ENCODE data around the gene ACVRL1. TPM values are rescaled to one million over a fixed set of nuclear protein-coding genes. Genes with fewer than 3 reads are reported as not detected.

The ACVRL1 gene
- polyA plus RNA-seq, 4 donors, result 0.89 to 44.2 (median 10.4) TPM

GRCh38 chr12:51865757-51866270, 41.5 kb upstream of the ACVRL1 start:
- DNase-seq, result no peak
- no peak for FAIRE-seq
- no peak overlapping the region for H3K4me3 ChIP-seq (ENCODE audit: low read depth in 1 of 3, low read length in 3 of 3)
- no peaks in the 10 kb centered on the region for H3K9me3 ChIP-seq (ENCODE audit: control insufficient read depth in 2 of 2, insufficient read depth in 1 of 2, low read depth in 1 of 2, low read length in 1 of 2)
- no peak overlapping the region for H3K27ac ChIP-seq (ENCODE audit: low read depth in 1 of 3, low read length in 2 of 3)
- H3K4me1 ChIP-seq (ENCODE audit: control insufficient read depth in 3 of 3, insufficient read depth in 2 of 3, low read depth in 1 of 3, low read length in 2 of 3), result peaks cover 2 to 44% (median 3%) of the 10 kb centered on the region in 3 donors
- no peaks in the 10 kb centered on the region for H3K36me3 ChIP-seq (ENCODE audit: control insufficient read depth in 3 of 3, insufficient read depth in 2 of 3, low read depth in 1 of 3, low read length in 3 of 3)
- 87 to 92% (median 91%) methylated on average over 7 of the region's 7 CpGs for WGBS, 3 donors
- H3K27me3 ChIP-seq (ENCODE audit: control insufficient read depth in 3 of 3, insufficient read depth in 3 of 3, low read length in 3 of 3), result peaks cover 0 to 33% (median 15%) of the 10 kb centered on the region in 3 donors

GRCh38 chr12:51866324-51866723, 41.0 kb upstream of the ACVRL1 start:
- Histone ChIP-seq H3K27ac (ENCODE audit: low read depth in 1 of 3, low read length in 2 of 3) (no peak overlapping the region), H3K9me3 (ENCODE audit: control insufficient read depth in 2 of 2, insufficient read depth in 1 of 2, low read depth in 1 of 2, low read length in 1 of 2) (no peaks in the 10 kb centered on the region), H3K4me1 (ENCODE audit: control insufficient read depth in 3 of 3, insufficient read depth in 2 of 3, low read depth in 1 of 3, low read length in 2 of 3) (peaks cover 2 to 44% (median 3%) of the 10 kb centered on the region in 3 donors), H3K36me3 (ENCODE audit: control insufficient read depth in 3 of 3, insufficient read depth in 2 of 3, low read depth in 1 of 3, low read length in 3 of 3) (no peaks in the 10 kb centered on the region), H3K27me3 (ENCODE audit: control insufficient read depth in 3 of 3, insufficient read depth in 3 of 3, low read length in 3 of 3) (peaks cover 0 to 35% (median 17%) of the 10 kb centered on the region in 3 donors), H3K4me3 (ENCODE audit: low read depth in 1 of 3, low read length in 3 of 3) (no peak overlapping the region)
- DNase-seq (no peak), FAIRE-seq (no peak)
- WGBS, 3 donors, result 79 to 89% (median 81%) methylated on average over 4 of the region's 4 CpGs

GRCh38 chr12:51866762-51867161, 40.5 kb upstream of the ACVRL1 start:
- H3K27me3 ChIP-seq (ENCODE audit: control insufficient read depth in 3 of 3, insufficient read depth in 3 of 3, low read length in 3 of 3), result peaks cover 0 to 37% (median 17%) of the 10 kb centered on the region in 3 donors

GRCh38 chr12:51867371-51867770, 39.9 kb upstream of the ACVRL1 start:
- no peak for FAIRE-seq
- H3K27me3 ChIP-seq (ENCODE audit: control insufficient read depth in 3 of 3, insufficient read depth in 3 of 3, low read length in 3 of 3), result peaks cover 0 to 39% (median 17%) of the 10 kb centered on the region in 3 donors

More at GRCh38 chr12:51866762-51867161, 40.5 kb upstream of the ACVRL1 start:
- FAIRE-seq (no peak), DNase-seq (peak in 1 of 2 donors; percentile 59)
- Histone ChIP-seq H3K4me1 (ENCODE audit: control insufficient read depth in 3 of 3, insufficient read depth in 2 of 3, low read depth in 1 of 3, low read length in 2 of 3) (peaks cover 2 to 44% (median 3%) of the 10 kb centered on the region in 3 donors), H3K9me3 (ENCODE audit: control insufficient read depth in 2 of 2, insufficient read depth in 1 of 2, low read depth in 1 of 2, low read length in 1 of 2) (no peaks in the 10 kb centered on the region), H3K27ac (ENCODE audit: low read depth in 1 of 3, low read length in 2 of 3) (no peak overlapping the region), H3K36me3 (ENCODE audit: control insufficient read depth in 3 of 3, insufficient read depth in 2 of 3, low read depth in 1 of 3, low read length in 3 of 3) (no peaks in the 10 kb centered on the region), H3K4me3 (ENCODE audit: low read depth in 1 of 3, low read length in 3 of 3) (no peak overlapping the region)
- WGBS, 3 donors, result 75 to 86% (median 76%) methylated on average over 7 to 8 of the region's 8 CpGs

GRCh38 chr12:51867796-51868428, 39.4 kb upstream of the ACVRL1 start:
- Histone ChIP-seq H3K4me3 (ENCODE audit: low read depth in 1 of 3, low read length in 3 of 3) (no peak overlapping the region), H3K27me3 (ENCODE audit: control insufficient read depth in 3 of 3, insufficient read depth in 3 of 3, low read length in 3 of 3) (peaks cover 0 to 39% (median 17%) of the 10 kb centered on the region in 3 donors), H3K9me3 (ENCODE audit: control insufficient read depth in 2 of 2, insufficient read depth in 1 of 2, low read depth in 1 of 2, low read length in 1 of 2) (no peaks in the 10 kb centered on the region), H3K27ac (ENCODE audit: low read depth in 1 of 3, low read length in 2 of 3) (no peak overlapping the region), H3K4me1 (ENCODE audit: control insufficient read depth in 3 of 3, insufficient read depth in 2 of 3, low read depth in 1 of 3, low read length in 2 of 3) (peaks cover 2 to 43% (median 3%) of the 10 kb centered on the region in 3 donors), H3K36me3 (ENCODE audit: control insufficient read depth in 3 of 3, insufficient read depth in 2 of 3, low read depth in 1 of 3, low read length in 3 of 3) (no peaks in the 10 kb centered on the region)
- no peak for DNase-seq
- WGBS, 3 donors, result 91 to 96% (median 93%) methylated on average over 12 of the region's 12 CpGs
- no peak for FAIRE-seq

More at GRCh38 chr12:51867371-51867770, 39.9 kb upstream of the ACVRL1 start:
- Histone ChIP-seq H3K4me1 (ENCODE audit: control insufficient read depth in 3 of 3, insufficient read depth in 2 of 3, low read depth in 1 of 3, low read length in 2 of 3) (peaks cover 2 to 44% (median 3%) of the 10 kb centered on the region in 3 donors), H3K27ac (ENCODE audit: low read depth in 1 of 3, low read length in 2 of 3) (no peak overlapping the region), H3K4me3 (ENCODE audit: low read depth in 1 of 3, low read length in 3 of 3) (no peak overlapping the region), H3K36me3 (ENCODE audit: control insufficient read depth in 3 of 3, insufficient read depth in 2 of 3, low read depth in 1 of 3, low read length in 3 of 3) (no peaks in the 10 kb centered on the region), H3K9me3 (ENCODE audit: control insufficient read depth in 2 of 2, insufficient read depth in 1 of 2, low read depth in 1 of 2, low read length in 1 of 2) (no peaks in the 10 kb centered on the region)
- no peak for DNase-seq

- Histone ChIP-seq H3K27ac (ENCODE audit: low read depth in 1 of 3, low read length in 2 of 3) (no peak overlapping the region), H3K4me3 (ENCODE audit: low read depth in 1 of 3, low read length in 3 of 3) (peak overlapping the region in 1 of 3 donors; percentile 44), H3K36me3 (ENCODE audit: control insufficient read depth in 3 of 3, insufficient read depth in 2 of 3, low read depth in 1 of 3, low read length in 3 of 3) (no peaks in the 10 kb centered on the region), H3K9me3 (ENCODE audit: control insufficient read depth in 2 of 2, insufficient read depth in 1 of 2, low read depth in 1 of 2, low read length in 1 of 2) (no peaks in the 10 kb centered on the region), H3K4me1 (ENCODE audit: control insufficient read depth in 3 of 3, insufficient read depth in 2 of 3, low read depth in 1 of 3, low read length in 2 of 3) (peaks cover 2 to 33% (median 3%) of the 10 kb centered on the region in 3 donors), H3K27me3 (ENCODE audit: control insufficient read depth in 3 of 3, insufficient read depth in 3 of 3, low read length in 3 of 3) (peaks cover 0 to 40% (median 17%) of the 10 kb centered on the region in 3 donors)
- FAIRE-seq (no peak), DNase-seq (peak; percentile 27 to 49)
- WGBS, 3 donors, result 4 to 9% (median 5%) methylated on average over 51 to 67 of the region's 67 CpGs
Observed at GRCh38 chr12:51868821-51869495, 38.3 kb upstream of the ACVRL1 start.

- Histone ChIP-seq H3K4me3 (ENCODE audit: low read depth in 1 of 3, low read length in 3 of 3) (no peak overlapping the region), H3K9me3 (ENCODE audit: control insufficient read depth in 2 of 2, insufficient read depth in 1 of 2, low read depth in 1 of 2, low read length in 1 of 2) (no peaks in the 10 kb centered on the region)
Observed at GRCh38 chr12:51869496-51869865, 37.8 kb upstream of the ACVRL1 start.

GRCh38 chr12:51869931-51870330, 37.4 kb upstream of the ACVRL1 start:
- FAIRE-seq (no peak), DNase-seq (no peak)
- H3K4me1 ChIP-seq (ENCODE audit: control insufficient read depth in 3 of 3, insufficient read depth in 2 of 3, low read depth in 1 of 3, low read length in 2 of 3), result peaks cover 0 to 23% (median 2%) of the 10 kb centered on the region in 3 donors
- H3K9me3 ChIP-seq (ENCODE audit: control insufficient read depth in 2 of 2, insufficient read depth in 1 of 2, low read depth in 1 of 2, low read length in 1 of 2), result no peaks in the 10 kb centered on the region
- peaks cover 0 to 37% (median 13%) of the 10 kb centered on the region in 3 donors for H3K27me3 ChIP-seq (ENCODE audit: control insufficient read depth in 3 of 3, insufficient read depth in 3 of 3, low read length in 3 of 3)
- H3K36me3 ChIP-seq (ENCODE audit: control insufficient read depth in 3 of 3, insufficient read depth in 2 of 3, low read depth in 1 of 3, low read length in 3 of 3), result no peaks in the 10 kb centered on the region
- no peak overlapping the region for H3K27ac ChIP-seq (ENCODE audit: low read depth in 1 of 3, low read length in 2 of 3)
- WGBS, 3 donors, result 54 to 72% (median 70%) methylated on average over 3 of the region's 3 CpGs
- H3K4me3 ChIP-seq (ENCODE audit: low read depth in 1 of 3, low read length in 3 of 3), result no peak overlapping the region

More at GRCh38 chr12:51869496-51869865, 37.8 kb upstream of the ACVRL1 start:
- Histone ChIP-seq H3K4me1 (ENCODE audit: control insufficient read depth in 3 of 3, insufficient read depth in 2 of 3, low read depth in 1 of 3, low read length in 2 of 3) (peaks cover 0 to 27% (median 2%) of the 10 kb centered on the region in 3 donors), H3K36me3 (ENCODE audit: control insufficient read depth in 3 of 3, insufficient read depth in 2 of 3, low read depth in 1 of 3, low read length in 3 of 3) (no peaks in the 10 kb centered on the region), H3K27ac (ENCODE audit: low read depth in 1 of 3, low read length in 2 of 3) (no peak overlapping the region), H3K27me3 (ENCODE audit: control insufficient read depth in 3 of 3, insufficient read depth in 3 of 3, low read length in 3 of 3) (peaks cover 0 to 37% (median 15%) of the 10 kb centered on the region in 3 donors)
- DNase-seq (no peak), FAIRE-seq (no peak)
- WGBS, 3 donors, result 35 to 47% (median 43%) methylated on average over 20 of the region's 20 CpGs
